Natural killer cell (primary cell): ENCODE data around the gene RASGRF1. TPM values are rescaled to one million over a fixed set of nuclear protein-coding genes. Genes with fewer than 3 reads are reported as not detected.

Source experiments
- ATAC-seq, 3 donors: fragments of 150-1000 bp in 2 of 3; fragments of 200-7000 bp in 1 of 3; cut with Tn5 transposase; 1 replicate in 1 of 3; 2 replicates in 2 of 3; pipeline ENCODE4 v1.10.0; 2021; ENCODE audit warnings: mild to moderate bottlenecking in 2 of 3, moderate library complexity in 2 of 3
- DNase-seq, 2 donors: peaks; one replicate each; pipeline versions ENCODE4 v3.0.0 to v3.0.0-alpha.2; 2013 to 2021; ENCODE audit warnings: mixed read lengths in 1 of 2
- H3K27ac ChIP-seq: one replicate; pipeline ENCODE4 v1.5.1; 2013; ENCODE audit warnings: mild to moderate bottlenecking, low read length
- H3K27me3 ChIP-seq: one replicate; pipeline ENCODE4 v1.6.1; 2013; ENCODE audit warnings: low read length; ENCODE audit not compliant: control insufficient read depth, insufficient read depth
- H3K36me3 ChIP-seq: one replicate; pipeline ENCODE4 v1.6.1; 2013; ENCODE audit warnings: low read length; ENCODE audit not compliant: control insufficient read depth, insufficient read depth
- H3K4me1 ChIP-seq: one replicate; pipeline ENCODE4 v1.6.1; 2013; ENCODE audit warnings: low read length; ENCODE audit not compliant: control insufficient read depth, insufficient read depth
- H3K4me3 ChIP-seq: one replicate; pipeline ENCODE4 v1.5.1; 2013; ENCODE audit warnings: low read length
- H3K9me3 ChIP-seq: one replicate; pipeline ENCODE4 v1.6.1; 2013; ENCODE audit warnings: low read length; ENCODE audit not compliant: control insufficient read depth, insufficient read depth
- H3K27ac Mint-ChIP-seq, 2 donors: one replicate each; pipeline ENCODE4 v1.8.0; 2022; ENCODE audit warnings: mild to moderate bottlenecking in 2 of 2, mixed read lengths in 2 of 2, moderate library complexity in 1 of 2
- H3K27me3 Mint-ChIP-seq, 2 donors: one replicate each; pipeline ENCODE4 v1.8.0; 2022; ENCODE audit warnings: low read depth in 2 of 2, mixed read lengths in 2 of 2
- H3K36me3 Mint-ChIP-seq: one replicate; pipeline ENCODE4 v1.8.0; 2022; ENCODE audit warnings: mixed read lengths
- H3K4me1 Mint-ChIP-seq, 2 donors: one replicate each; pipeline ENCODE4 v1.8.0; 2022; ENCODE audit warnings: mixed read lengths in 2 of 2
- H3K4me3 Mint-ChIP-seq: one replicate; pipeline ENCODE4 v1.8.0; 2022; ENCODE audit warnings: mild to moderate bottlenecking, moderate library complexity, mixed read lengths
- H3K9me3 Mint-ChIP-seq, 2 donors: one replicate each; pipeline ENCODE4 v1.8.0; 2022; ENCODE audit warnings: mixed read lengths in 2 of 2
- WGBS: methylation state at CpG from one replicate; pipeline ENCODE4 v1.1.7; 2013; ENCODE audit warnings: missing lambda C conversion rate; ENCODE audit not compliant: insufficient coverage; 5-methylcytosine and 5-hydroxymethylcytosine counted together
- intact Hi-C: fragments of 100-400 bp; cut with micrococcal nuclease; formaldehyde crosslinking; loops from one replicate; pipeline ENCODE4 v1.14.2; 2022
- total RNA-seq, 4 donors: library from RNA; stranded (reverse); fragments of 120-200 nt in 1 of 4; gene quantifications; one replicate each; pipeline versions ENCODE4 v1.2.3 to v1.2.4, GENCODE V29; 2013 to 2022
- TF ChIP-seq, protein P1 (sequence below): fragments of 200-600 bp; IDR thresholded peaks from one replicate; pipeline ENCODE4 v1.8.0; 2022; ENCODE audit warnings: antibody characterized with exemption

Gene RASGRF1
- total RNA-seq, 3 donors from 2014 or later (not counting 1 experiment from before 2014, with no cell fraction given): not detected

DNA sequence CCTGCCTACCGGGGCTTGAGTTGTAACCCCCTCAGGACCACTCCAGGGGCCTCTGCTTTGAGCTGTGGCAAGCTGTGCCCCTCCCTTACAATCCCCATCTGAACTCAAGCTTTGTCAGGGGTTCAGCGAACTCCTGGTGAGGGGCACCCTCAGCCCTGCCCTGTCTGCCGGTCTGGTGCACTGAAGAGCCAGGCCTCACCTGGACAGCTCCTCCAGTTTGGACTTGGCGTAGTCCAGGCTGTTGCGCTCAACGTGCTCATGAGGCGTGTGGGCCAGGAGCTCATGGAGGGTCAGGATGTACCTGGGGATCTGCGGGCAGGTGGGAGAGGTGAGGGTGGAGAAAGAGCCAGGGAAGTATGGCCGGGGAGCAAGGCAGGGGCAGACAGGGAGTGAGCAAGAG is 59.4 kb downstream of the RASGRF1 start:
- Mint-ChIP-seq H3K36me3 (no peaks in the 10 kb centered on the region), H3K9me3 (no peaks in the 10 kb centered on the region), H3K4me3 (no peak overlapping the region), H3K27ac (no peak overlapping the region), H3K4me1 (no peaks in the 10 kb centered on the region), H3K27me3 (peaks cover 6 to 9% of the 10 kb centered on the region in 2 donors)
- Histone ChIP-seq H3K27me3 (peaks cover 2% of the 10 kb centered on the region), H3K27ac (no peak overlapping the region), H3K36me3 (no peaks in the 10 kb centered on the region), H3K4me3 (no peak overlapping the region), H3K4me1 (no peaks in the 10 kb centered on the region), H3K9me3 (no peaks in the 10 kb centered on the region)
- DNase-seq (no peak), ATAC-seq (no peak)
- intact Hi-C loops: no loop called here
- 91% methylated on average over 9 of the region's 9 CpGs for WGBS
- TF ChIP-seq, protein P1, sequence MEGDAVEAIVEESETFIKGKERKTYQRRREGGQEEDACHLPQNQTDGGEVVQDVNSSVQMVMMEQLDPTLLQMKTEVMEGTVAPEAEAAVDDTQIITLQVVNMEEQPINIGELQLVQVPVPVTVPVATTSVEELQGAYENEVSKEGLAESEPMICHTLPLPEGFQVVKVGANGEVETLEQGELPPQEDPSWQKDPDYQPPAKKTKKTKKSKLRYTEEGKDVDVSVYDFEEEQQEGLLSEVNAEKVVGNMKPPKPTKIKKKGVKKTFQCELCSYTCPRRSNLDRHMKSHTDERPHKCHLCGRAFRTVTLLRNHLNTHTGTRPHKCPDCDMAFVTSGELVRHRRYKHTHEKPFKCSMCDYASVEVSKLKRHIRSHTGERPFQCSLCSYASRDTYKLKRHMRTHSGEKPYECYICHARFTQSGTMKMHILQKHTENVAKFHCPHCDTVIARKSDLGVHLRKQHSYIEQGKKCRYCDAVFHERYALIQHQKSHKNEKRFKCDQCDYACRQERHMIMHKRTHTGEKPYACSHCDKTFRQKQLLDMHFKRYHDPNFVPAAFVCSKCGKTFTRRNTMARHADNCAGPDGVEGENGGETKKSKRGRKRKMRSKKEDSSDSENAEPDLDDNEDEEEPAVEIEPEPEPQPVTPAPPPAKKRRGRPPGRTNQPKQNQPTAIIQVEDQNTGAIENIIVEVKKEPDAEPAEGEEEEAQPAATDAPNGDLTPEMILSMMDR: no peak

DNA sequence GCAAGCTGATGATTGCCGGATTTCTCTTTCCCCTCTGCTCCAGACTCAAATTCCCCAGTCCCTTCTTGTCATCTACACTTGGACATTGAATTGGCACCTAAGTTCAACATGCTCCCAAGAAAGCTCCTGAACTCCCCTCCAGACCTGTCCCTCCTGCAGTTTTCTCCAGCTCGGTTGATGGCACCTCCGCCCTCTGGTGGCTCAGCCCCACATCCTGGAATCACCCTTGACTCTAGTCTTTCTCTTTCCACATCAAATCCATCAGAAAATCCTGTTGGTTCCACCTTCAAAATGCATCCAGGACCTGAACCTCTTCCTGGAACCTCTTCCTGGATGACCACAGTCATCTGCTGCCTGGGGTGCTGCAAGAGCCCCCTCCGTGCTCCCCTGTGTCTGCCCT is 60.1 kb downstream of the RASGRF1 start:
- Histone ChIP-seq H3K36me3 (no peaks in the 10 kb centered on the region), H3K27ac (no peak overlapping the region), H3K4me1 (no peaks in the 10 kb centered on the region), H3K27me3 (peaks cover 1% of the 10 kb centered on the region), H3K4me3 (no peak overlapping the region), H3K9me3 (no peaks in the 10 kb centered on the region)
- TF ChIP-seq, protein P1: no peak
- H3K9me3 Mint-ChIP-seq: no peaks in the 10 kb centered on the region
- ATAC-seq: no peak
- intact Hi-C loops: no loop called here
- H3K4me3 Mint-ChIP-seq: no peak overlapping the region
- no peaks in the 10 kb centered on the region for H3K4me1 Mint-ChIP-seq
- 85% methylated on average over 4 of the region's 4 CpGs for WGBS
- H3K36me3 Mint-ChIP-seq: no peaks in the 10 kb centered on the region
- DNase-seq: no peak
- no peak overlapping the region for H3K27ac Mint-ChIP-seq
- peaks cover 5 to 9% of the 10 kb centered on the region in 2 donors for H3K27me3 Mint-ChIP-seq

DNA sequence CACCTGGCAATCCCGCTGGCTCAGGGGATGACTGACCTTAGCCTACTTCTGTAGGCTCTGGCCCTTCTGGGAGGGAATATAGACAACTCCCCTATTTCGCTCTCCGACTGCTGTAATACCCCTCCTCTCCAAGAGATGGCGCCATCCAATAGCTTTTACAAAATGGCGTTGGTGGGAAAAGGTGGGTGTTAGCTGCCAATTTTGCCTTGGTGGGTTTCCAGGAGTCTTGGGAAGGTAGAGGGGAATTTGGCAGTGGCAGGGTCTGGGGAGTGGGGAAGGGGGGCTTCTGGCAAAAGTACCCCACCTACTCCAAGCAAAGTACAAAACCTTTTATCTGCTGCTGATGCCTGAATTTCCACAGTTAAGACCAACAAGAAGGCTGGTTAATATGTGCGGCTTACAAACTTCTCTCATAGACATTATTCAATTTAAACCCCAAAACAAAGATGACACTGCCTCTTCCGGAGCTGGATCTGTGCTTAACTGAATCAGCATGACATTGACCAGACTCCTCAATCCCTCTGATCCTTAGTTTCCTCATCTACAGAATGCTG is 62.1 kb downstream of the RASGRF1 start:
- Histone ChIP-seq H3K4me3 (no peak overlapping the region), H3K4me1 (no peaks in the 10 kb centered on the region), H3K27me3 (no peaks in the 10 kb centered on the region), H3K27ac (no peak overlapping the region), H3K36me3 (no peaks in the 10 kb centered on the region), H3K9me3 (no peaks in the 10 kb centered on the region)
- WGBS: 47% methylated on average over 6 of the region's 7 CpGs
- Mint-ChIP-seq H3K27ac (no peak overlapping the region), H3K36me3 (no peaks in the 10 kb centered on the region), H3K4me3 (no peak overlapping the region), H3K9me3 (no peaks in the 10 kb centered on the region), H3K4me1 (no peaks in the 10 kb centered on the region), H3K27me3 (peaks cover 0 to 8% of the 10 kb centered on the region in 2 donors)
- DNase-seq (peak in 1 of 2 donors; percentile 23), ATAC-seq (no peak)
- intact Hi-C loops: loop anchor here (1.0 kb wide), 1 partner anchor 156 kb away; no protein-coding TSS in a partner anchor
- TF ChIP-seq, protein P1: no peak
